Endothelial cell of umbilical vein (primary cell): Measurements from ENCODE around the gene TNIP1. TPM values are rescaled to one million over a fixed set of nuclear protein-coding genes. Genes with fewer than 3 reads are reported as not detected.

Experiments used
- BruUV-seq: library from RNA; stranded (reverse); fragments of 400-500 nt; replicated peaks from 2 replicates; lab custom pipeline; 2021; lab: Mats Ljungman, UMichigan
- CTCF ChIA-PET: fragments of 300-600, 350-600 bp; sonication (Branson Sonifier 250); formaldehyde crosslinking; loops from one replicate; lab custom pipeline; 2021; ENCODE audit warnings: antibody characterized with exemption, inconsistent platforms; lab: Charles Lee
- POLR2A ChIA-PET: fragments of 300-600, 350-600 bp; sonication (Branson Sonifier 250); formaldehyde crosslinking; loops from one replicate; lab custom pipeline; 2021; ENCODE audit warnings: antibody characterized with exemption, inconsistent platforms; lab: Charles Lee
- DNase-seq: peaks from one replicate; pipeline ENCODE4 v3.0.0-alpha.2; 2011; ENCODE audit warnings: low read depth, low spot score
- FAIRE-seq: peaks from 2 replicates; lab custom pipeline; 2011; peaks lifted over from hg19 to GRCh38; lab: Jason Lieb, UNC
- H2AFZ ChIP-seq: 2 replicates; pipeline ENCODE4 v1.6.0; 2012; ENCODE audit warnings: low read depth, low read length, control low read depth, inconsistent platforms
- H3K27ac ChIP-seq: 2 replicates; pipeline ENCODE4 v1.5.1; 2011; ENCODE audit warnings: low read depth, mild to moderate bottlenecking, control low read depth, low read length, moderate library complexity; ENCODE audit not compliant: insufficient read depth
- H3K27me3 ChIP-seq, 2 experiments: 2 replicates each; pipeline versions ENCODE4 v1.6.0 to v1.6.1; 2011; ENCODE audit warnings: low read length in 2 of 2, mixed read lengths in 1 of 2; ENCODE audit not compliant: control insufficient read depth in 2 of 2, insufficient read depth in 2 of 2
- H3K36me3 ChIP-seq, 2 experiments: 2 replicates in 1 of 2; 3 replicates in 1 of 2; pipeline ENCODE4 v1.5.1; 2011; ENCODE audit warnings: low read length in 2 of 2, mild to moderate bottlenecking in 1 of 2, moderate library complexity in 1 of 2; ENCODE audit not compliant: control insufficient read depth in 2 of 2, insufficient read depth in 2 of 2; ENCODE audit errors: extremely low read depth in 1 of 2
- H3K4me1 ChIP-seq: 3 replicates; pipeline ENCODE4 v1.5.1; 2011; ENCODE audit warnings: mild to moderate bottlenecking, low read length; ENCODE audit not compliant: control insufficient read depth, insufficient read depth; ENCODE audit errors: extremely low read depth
- H3K4me2 ChIP-seq: 2 replicates; pipeline ENCODE4 v1.6.1; 2011; ENCODE audit warnings: low read length, control low read depth, mixed read lengths; ENCODE audit not compliant: insufficient read depth
- H3K4me3 ChIP-seq, 3 experiments: fragments of 200-600 bp in 1 of 3; sonication (generic), shearing (Covaris generic) in 1 of 3; replicated peaks in 1 of 3; 2 replicates each; pipeline ENCODE4 v1.5.1; 2011 to 2016; ENCODE audit warnings: control low read depth in 3 of 3, low read length in 3 of 3, mild to moderate bottlenecking in 2 of 3, inconsistent platforms in 1 of 3, low read depth in 1 of 3, moderate library complexity in 1 of 3; ENCODE audit not compliant: insufficient read depth in 1 of 3
- H3K79me2 ChIP-seq: 2 replicates; pipeline ENCODE4 v1.6.0; 2012; ENCODE audit warnings: low read length, inconsistent platforms; ENCODE audit not compliant: control insufficient read depth, insufficient read depth
- H3K9ac ChIP-seq: replicated peaks from 2 replicates; pipeline ENCODE3; 2011; ENCODE audit warnings: low read length, control low read depth; ENCODE audit not compliant: insufficient read depth; ENCODE audit errors: extremely low read depth
- H3K9me1 ChIP-seq: replicated peaks from 3 replicates; pipeline ENCODE4 v1.6.0; 2011; ENCODE audit warnings: mild to moderate bottlenecking, low read length; ENCODE audit not compliant: control insufficient read depth, insufficient read depth; ENCODE audit errors: extremely low read depth
- H3K9me3 ChIP-seq: replicated peaks from 2 replicates; pipeline ENCODE4 v1.5.1; 2012; ENCODE audit warnings: low read length, inconsistent platforms; ENCODE audit not compliant: control insufficient read depth, insufficient read depth
- H4K20me1 ChIP-seq: replicated peaks from 2 replicates; pipeline ENCODE3; 2011; ENCODE audit warnings: mild to moderate bottlenecking, low read length; ENCODE audit not compliant: control insufficient read depth, insufficient read depth; ENCODE audit errors: extremely low read depth
- CTCF ChIP-seq, 2 donors: IDR thresholded peaks; 1 replicate in 1 of 2; 2 replicates in 1 of 2; pipeline ENCODE4 v1.5.1; 2011; ENCODE audit warnings: low read length in 2 of 2, mild to moderate bottlenecking in 2 of 2, moderate library complexity in 2 of 2, control low read depth in 1 of 2, inconsistent platforms in 1 of 2, low read depth in 1 of 2; ENCODE audit not compliant: insufficient read depth in 1 of 2; ENCODE audit errors: extremely low read depth in 1 of 2
- EZH2 ChIP-seq: IDR thresholded peaks from 2 replicates; pipeline ENCODE4 v1.6.1; 2012; ENCODE audit warnings: borderline replicate concordance, low read depth, mild to moderate bottlenecking, moderate library complexity, low read length, inconsistent platforms; ENCODE audit not compliant: severe bottlenecking
- FOS ChIP-seq: IDR thresholded peaks from 2 replicates; pipeline ENCODE4 v1.6.1; 2011; ENCODE audit warnings: mild to moderate bottlenecking, low read length, moderate library complexity, borderline replicate concordance; ENCODE audit not compliant: insufficient read depth
- GATA2 ChIP-seq: IDR thresholded peaks from 2 replicates; pipeline ENCODE4 v1.7.0; 2011; ENCODE audit warnings: low read depth, mild to moderate bottlenecking, moderate library complexity, mixed read lengths, low read length; ENCODE audit not compliant: insufficient read length, insufficient read depth
- JUN ChIP-seq: IDR thresholded peaks from 2 replicates; pipeline ENCODE4 v1.6.1; 2011; ENCODE audit warnings: borderline replicate concordance, low read depth; ENCODE audit not compliant: insufficient read length, insufficient read depth
- MAX ChIP-seq: IDR thresholded peaks from 2 replicates; pipeline ENCODE4 v1.6.1; 2011; ENCODE audit not compliant: insufficient read depth, insufficient read length
- MYC ChIP-seq: IDR thresholded peaks from one replicate; pipeline ENCODE4 v1.6.1; 2011; ENCODE audit warnings: mild to moderate bottlenecking, low read depth, low read length
- POLR2A ChIP-seq: IDR thresholded peaks from 2 replicates; pipeline ENCODE4 v1.6.1; 2012; ENCODE audit warnings: low read depth, mild to moderate bottlenecking, control low read depth, low read length
- POLR2AphosphoS5 ChIP-seq: IDR thresholded peaks from 2 replicates; pipeline ENCODE4 v1.6.1; 2012; ENCODE audit warnings: low read depth, mild to moderate bottlenecking, control low read depth, low read length, moderate library complexity; ENCODE audit not compliant: insufficient read depth
- dilution Hi-C: fragments of 300-500 bp; cut with MboI; formaldehyde crosslinking; loops from one replicate; pipeline ENCODE4 v1.15.0; 2019; ENCODE audit warnings: low sequenced_read_pairs; ENCODE audit not compliant: extremely low pct_ligation_motif_present
- intact Hi-C: fragments of 100-400 bp; cut with micrococcal nuclease; formaldehyde crosslinking; loops from one replicate; pipeline ENCODE4 v1.10.0; 2022
- polyA plus RNA-seq, 4 experiments: library from polyadenylated mRNA; depleted of rRNA in 3 of 4; stranded (reverse) in 3 of 4; unstranded in 1 of 4; fragments of >200 nt; gene quantifications; 2 replicates each; pipeline versions ENCODE4 v1.2.1 to v1.2.3, GENCODE V29; 2011 to 2012; ENCODE audit warnings: missing spikeins in 1 of 4
- total RNA-seq: library from RNA; stranded (reverse); gene quantifications from 2 replicates; pipeline ENCODE4 v1.2.3, GENCODE V29; 2021

TNIP1 gene
- total and polyA plus RNA-seq, 2 donors (not counting 3 experiments of a cell fraction or from before 2014, with no cell fraction given): 43.0 to 96.8 TPM

GRCh38 chr5:151087486-151087885 is 6.7 kb upstream of the TNIP1 start:
- H3K4me2 ChIP-seq: no peak overlapping the region
- FAIRE-seq: no peak
- no peaks in the 10 kb centered on the region for H3K27me3 ChIP-seq
- intact Hi-C loops: no loop called here
- H3K4me1 ChIP-seq: peaks cover 22% of the 10 kb centered on the region
- POLR2A ChIA-PET: no interaction called here
- no peaks in the 10 kb centered on the region for H3K9me3 ChIP-seq
- CTCF ChIA-PET: interaction anchor here (1.7 to 2.2 kb wide), 2 partner anchors 28 to 39 kb away, joined by 4 to 9 read pairs; no protein-coding TSS in a partner anchor
- no peak overlapping the region for H3K9ac ChIP-seq
- no peak overlapping the region for H3K27ac ChIP-seq
- no peak overlapping the region for H3K4me3 ChIP-seq
- TF ChIP-seq GATA2 (no peak), MAX (no peak), MYC (no peak), EZH2 (no peak), POLR2AphosphoS5 (no peak), POLR2A (no peak), JUN (no peak), FOS (no peak), CTCF (IDR thresholded peaks at IDR 0.05; ENCODE audit: extremely low read depth in 1 of 2, insufficient read depth in 1 of 2, low read depth in 1 of 2, low read length in 2 of 2) (no peak)
- dilution Hi-C loops: loop anchor here (10.0 kb wide), 1 partner anchor 53 kb away; no protein-coding TSS in a partner anchor
- no TSS peak for BruUV-seq
- no peaks in the 10 kb centered on the region for H3K9me1 ChIP-seq
- no peak overlapping the region for H2AFZ ChIP-seq
- DNase-seq: no peak
- H3K79me2 ChIP-seq: no peaks in the 10 kb centered on the region
- no peaks in the 10 kb centered on the region for H3K36me3 ChIP-seq
- H4K20me1 ChIP-seq: no peaks in the 10 kb centered on the region
